IPS-NIHi7 (cell line): ENCODE measurements around the gene TPRN.
A peak's percentile ranks its signal among the peaks of the same experiment; 100 is the strongest.

Experiments
- DNase-seq: peaks from one replicate; pipeline ENCODE4 v3.0.0; 2012; ENCODE audit warnings: mixed read lengths; ENCODE audit errors: extremely low spot score

The TPRN gene

DNA sequence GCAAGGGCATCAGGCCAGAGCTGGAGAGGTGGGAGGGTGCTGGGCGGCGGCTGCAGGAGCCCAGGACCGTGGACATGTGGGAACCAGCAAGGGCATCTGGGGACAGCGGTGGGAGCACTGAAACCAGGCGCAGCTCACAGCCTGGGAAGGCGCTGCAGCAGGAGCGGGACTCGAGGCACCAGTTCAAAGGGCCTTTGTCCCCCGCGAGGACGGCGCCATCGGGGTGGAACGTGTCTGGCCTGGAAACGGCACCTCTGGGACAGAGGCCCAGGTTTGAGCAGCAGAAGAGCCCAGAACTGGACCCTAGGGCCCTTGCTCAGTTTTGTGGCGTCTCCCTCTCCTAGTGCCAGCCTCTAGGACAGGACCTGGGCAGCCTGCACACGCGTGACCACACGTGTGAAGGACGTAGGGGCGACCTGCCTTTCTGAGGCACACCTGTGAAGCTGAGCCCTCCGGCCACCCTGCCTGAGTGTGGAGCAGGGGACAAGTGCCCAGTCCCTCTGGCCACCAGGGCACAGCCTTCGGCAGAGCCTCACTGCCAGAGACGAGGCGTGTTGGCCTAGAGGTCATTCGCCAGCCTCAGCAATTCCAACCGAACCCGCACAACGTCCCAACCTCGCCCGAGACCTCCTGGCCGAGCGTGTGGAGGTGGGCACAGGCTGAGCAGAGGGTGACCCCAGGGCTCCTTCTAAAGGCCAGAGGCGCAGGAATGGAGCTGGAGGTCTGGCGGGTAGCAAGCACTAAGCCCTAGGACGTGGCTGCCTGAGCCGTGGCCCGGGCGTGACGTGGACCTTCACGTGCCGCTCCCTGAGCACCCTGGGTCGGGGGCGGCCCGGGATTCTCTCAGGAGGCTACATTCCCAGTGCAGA is 26.5 kb downstream of the TPRN start:
- no peak for DNase-seq

DNA sequence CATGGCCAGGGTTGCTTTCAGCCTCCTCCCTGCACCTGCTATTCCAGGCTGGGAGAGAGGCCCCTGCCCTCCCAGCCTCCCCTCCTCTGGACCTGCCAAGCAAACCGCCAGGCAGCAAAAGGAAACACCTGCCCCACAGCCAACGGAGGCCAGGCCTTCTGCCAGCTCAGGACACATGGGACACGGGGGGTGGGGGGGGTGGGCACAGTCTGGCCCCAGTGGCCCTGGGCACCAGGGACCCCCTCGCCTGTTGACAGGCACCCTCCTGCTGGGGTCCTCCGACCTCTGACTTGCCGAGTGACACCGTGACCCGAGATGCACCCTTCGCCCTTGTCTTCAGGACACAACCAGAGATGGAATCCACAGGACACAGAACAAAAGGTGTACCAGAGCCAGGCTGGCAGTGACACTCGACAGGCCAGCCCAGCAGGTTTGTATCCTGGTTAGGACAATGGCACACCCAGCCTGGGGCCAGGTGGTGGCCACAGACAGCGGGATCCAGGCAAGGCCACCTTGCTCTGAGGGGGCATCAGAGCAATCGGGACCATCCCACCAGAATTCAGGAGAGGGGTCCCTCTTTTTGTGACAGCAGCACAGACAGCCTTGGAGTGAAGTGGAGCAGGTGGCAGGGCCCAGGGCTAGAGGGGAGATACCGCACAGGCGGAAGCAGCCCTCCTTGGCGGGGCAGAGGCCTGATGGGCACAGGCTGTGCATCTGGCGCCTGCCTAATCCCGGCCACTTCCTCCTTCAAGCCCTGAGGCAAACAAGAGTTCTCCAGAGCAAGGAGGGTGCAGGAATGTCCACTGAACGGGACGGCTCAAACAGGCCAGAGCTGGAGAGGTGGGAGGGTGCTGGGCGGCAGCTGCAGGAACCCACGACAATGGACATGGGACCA is 27.4 kb downstream of the TPRN start:
- no peak for DNase-seq

- DNase-seq: no peak
Measured at GRCh38 chr9:137171149-137171900, 29.2 kb downstream of the TPRN start.

- DNase-seq: no peak
Measured at GRCh38 chr9:137170486-137171148, 29.9 kb downstream of the TPRN start.

DNA sequence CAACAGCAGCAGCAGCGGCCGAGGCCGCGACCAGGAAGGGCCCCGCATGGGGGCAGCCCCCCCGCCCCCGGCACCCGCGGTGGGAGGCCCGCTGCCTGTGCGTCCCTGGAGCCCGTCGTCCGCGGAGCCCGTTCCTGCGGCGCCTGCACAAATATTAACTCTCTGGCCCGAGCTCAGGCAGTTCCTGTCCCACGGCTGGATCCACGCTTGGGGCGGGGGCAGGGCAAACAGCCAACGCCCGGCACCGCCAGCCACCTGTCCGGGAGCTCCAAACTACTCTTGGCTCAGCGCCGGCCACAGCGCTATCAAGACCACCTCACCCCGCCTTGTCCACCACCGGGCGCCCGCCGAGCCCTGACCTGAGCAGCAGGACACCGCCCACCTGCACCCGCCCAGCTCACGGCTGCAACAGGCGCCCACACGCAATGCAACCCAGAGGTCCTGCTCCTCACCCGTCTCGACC is 30.6 kb downstream of the TPRN start, which contains the start of gene LRRC26:
LRRC26 (minus strand) TSS at position 156 of the 463 bp plus-strand sequence; CDS start at position 48, 108 bp downstream.
- DNase-seq: peak; percentile 23

DNA sequence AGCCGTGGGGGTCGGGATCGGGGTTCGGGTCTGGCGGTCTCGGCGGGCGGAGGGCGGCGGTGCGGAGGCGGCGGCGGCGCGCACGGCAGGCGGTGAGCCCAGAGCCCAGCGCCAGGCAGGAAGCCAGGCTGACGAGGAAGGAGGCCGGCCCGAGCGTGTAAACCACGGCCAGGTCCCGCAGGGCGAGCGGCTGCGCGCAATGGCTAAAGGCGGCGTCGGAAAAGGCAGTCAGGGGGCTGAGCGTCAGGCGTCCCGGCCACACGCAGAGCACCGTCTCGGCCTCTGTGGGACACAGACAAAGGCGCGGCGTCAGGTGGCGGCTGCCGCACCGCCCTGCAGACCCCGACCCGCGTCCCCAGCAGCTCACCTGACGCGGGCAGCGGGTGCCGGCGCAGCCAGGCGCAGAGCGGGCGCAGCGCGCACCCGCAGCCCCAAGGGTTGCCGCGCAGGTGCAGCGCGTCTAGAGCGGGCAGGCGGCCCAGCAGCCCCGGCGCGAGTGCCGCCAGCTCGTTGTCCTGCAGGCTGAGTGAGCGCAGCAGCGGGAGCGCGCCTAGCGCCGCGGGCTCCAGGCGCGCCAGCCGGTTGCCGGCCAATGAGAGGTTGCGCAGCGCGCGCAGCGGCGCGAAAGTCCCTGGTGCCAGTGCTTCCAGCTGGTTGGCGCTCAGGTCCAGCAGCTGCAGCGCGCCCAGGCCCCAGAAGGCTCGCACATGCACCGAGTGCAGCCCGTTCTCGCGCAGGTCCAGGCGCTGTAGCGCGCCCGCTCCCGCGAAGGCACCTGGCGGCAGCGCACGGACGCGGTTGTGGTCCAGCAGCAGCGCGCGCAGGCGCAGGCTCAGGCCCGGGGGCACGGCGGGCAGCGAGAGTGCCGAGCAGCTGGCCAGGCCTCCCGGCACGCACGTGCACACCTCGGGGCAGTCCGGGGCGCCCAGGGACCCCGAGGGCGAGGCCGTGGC is 31.4 kb downstream of the TPRN start:
- DNase-seq: peak; percentile 88

DNA sequence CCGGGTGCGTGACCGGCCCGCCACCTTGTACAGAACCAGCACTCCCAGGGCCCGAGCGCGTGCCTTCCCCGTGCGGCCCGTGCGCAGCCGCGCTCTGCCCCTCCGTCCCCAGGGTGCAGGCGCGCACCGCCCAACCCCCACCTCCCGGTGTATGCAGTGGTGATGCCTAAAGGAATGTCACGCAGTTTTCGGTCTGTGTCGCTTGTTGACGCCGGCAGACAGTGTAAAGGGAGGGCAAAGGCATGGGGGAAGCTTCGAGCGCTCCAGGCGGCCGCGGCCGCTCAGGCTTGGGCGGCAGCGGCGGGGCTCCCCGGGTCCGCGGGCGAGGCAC is 32.0 kb downstream of the TPRN start:
- DNase-seq: no peak

- DNase-seq: peak; percentile 42
Measured at GRCh38 chr9:137167747-137168572, 32.6 kb downstream of the TPRN start.

- no peak for DNase-seq
Measured at GRCh38 chr9:137167277-137167746, 33.2 kb downstream of the TPRN start.

GRCh38 chr9:137166380-137167229 is 33.9 kb downstream of the TPRN start:
- no peak for DNase-seq

GRCh38 chr9:137165250-137165836 is 35.2 kb downstream of the TPRN start:
- DNase-seq: no peak

DNA sequence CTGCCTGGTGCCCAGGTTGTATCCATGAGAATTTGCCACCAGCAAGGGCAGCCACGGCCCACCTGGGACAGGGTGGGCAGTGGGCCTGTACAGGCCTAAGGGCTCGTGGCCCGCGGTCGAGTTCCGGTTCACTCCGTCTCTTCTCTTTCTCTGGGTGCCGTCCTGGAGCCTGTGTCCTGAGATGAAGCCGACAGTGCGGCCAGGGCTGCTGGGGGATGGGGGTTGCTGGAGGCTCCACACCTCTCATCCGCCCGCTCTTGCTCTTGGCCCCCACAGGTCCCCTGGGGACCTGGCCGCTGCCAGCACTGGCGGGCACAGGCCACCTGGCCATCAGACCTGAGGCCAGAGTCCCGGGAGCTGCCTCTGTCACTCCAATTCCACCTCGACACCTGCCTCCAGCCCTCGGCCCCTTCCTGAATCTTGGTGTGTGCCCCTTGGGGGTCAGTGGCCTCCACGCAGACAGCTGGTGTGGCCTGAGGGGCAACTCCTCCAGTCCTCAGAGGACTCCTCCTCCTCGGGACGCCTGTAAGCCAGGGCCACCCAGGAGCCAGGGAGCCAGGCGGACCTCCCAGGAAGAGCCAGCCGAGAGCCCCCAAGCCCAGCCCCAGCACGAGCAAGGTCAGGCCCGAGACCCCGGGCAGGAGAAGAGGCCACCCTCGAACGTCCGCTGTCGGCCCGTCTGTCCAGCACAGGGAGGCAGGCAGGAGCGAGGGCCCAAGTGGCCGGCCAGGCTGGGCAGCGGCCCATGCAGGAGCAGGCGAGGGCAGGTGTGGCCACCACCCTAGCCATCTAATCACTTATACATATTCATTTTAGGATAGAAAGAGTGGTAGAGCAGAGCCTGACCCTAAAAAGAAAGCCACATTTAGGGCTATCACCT is 35.9 kb downstream of the TPRN start:
- no peak for DNase-seq

DNA sequence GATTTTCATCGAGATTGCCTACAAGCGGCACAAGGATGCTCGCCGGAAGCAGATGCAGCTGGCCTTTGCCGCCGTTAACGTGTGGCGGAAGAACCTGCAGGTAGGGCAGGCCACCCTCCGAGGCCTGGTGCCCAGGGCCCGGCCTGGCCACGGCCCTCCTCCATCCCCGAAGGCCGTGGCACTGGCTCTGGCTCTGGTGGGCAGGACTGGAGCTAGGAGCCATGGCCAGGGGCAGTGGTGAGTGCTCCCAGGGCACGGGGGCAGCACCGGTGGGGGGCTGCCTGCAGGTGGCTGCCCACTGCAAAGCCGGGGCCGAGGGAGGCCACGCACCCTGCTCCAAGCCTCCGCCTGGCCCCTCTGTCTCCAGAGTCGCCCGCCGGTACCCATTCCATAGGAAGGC is 36.7 kb downstream of the TPRN start:
- DNase-seq: no peak

- DNase-seq: peak; percentile 44
Measured at GRCh38 chr9:137163365-137163715, 37.2 kb downstream of the TPRN start.

GRCh38 chr9:137162505-137163364 is 37.8 kb downstream of the TPRN start:
- peak; percentile 59 for DNase-seq
